Upper lobe of right lung (tissue), 1 donor: ENCODE data around the gene HIF1A. TPM values are rescaled to one million over a fixed set of nuclear protein-coding genes. Genes with fewer than 3 reads are reported as not detected.
A peak's percentile ranks its signal among the peaks of the same experiment; 100 is the strongest.
"Not testable (repeated sequence)": the region's sequence is repeated elsewhere in the genome, so short reads cannot be mapped to it uniquely, and the experiment has no call there.

Source experiments
- ATAC-seq: fragments of 200-7000 bp; cut with Tn5 transposase; one replicate; pipeline ENCODE4 v1.9.1; 2020; ENCODE audit warnings: mild to moderate bottlenecking, moderate library complexity
- DNase-seq: peaks from one replicate; pipeline ENCODE4 v3.0.0-alpha.2; 2020
- H3K27ac ChIP-seq: fragments of 200-600 bp; one replicate; pipeline ENCODE4 v1.8.0; 2022
- H3K27me3 ChIP-seq: fragments of 200-600 bp; one replicate; pipeline ENCODE4 v1.8.0; 2022; ENCODE audit warnings: mild to moderate bottlenecking
- H3K36me3 ChIP-seq: fragments of 200-600 bp; one replicate; pipeline ENCODE4 v1.8.0; 2022
- H3K4me1 ChIP-seq: fragments of 200-600 bp; one replicate; pipeline ENCODE4 v1.8.0; 2022
- H3K4me3 ChIP-seq: fragments of 200-600 bp; one replicate; pipeline ENCODE4 v1.8.0; 2022; ENCODE audit warnings: mild to moderate bottlenecking
- H3K9me3 ChIP-seq: fragments of 200-600 bp; one replicate; pipeline ENCODE4 v1.8.0; 2022
- intact Hi-C: fragments of 100-400 bp; cut with DNase I; formaldehyde crosslinking; loops from one replicate; pipeline ENCODE4 v1.11.0; 2022
- total RNA-seq: library from RNA; stranded (reverse); fragmentation: NEBNext Ultra II Directional; extraction: Animal tissue kit (Norgen Biotek cat#: 25700); gene quantifications from one replicate; pipeline ENCODE4 v1.2.1, GENCODE V29; 2021
- TF ChIP-seq, protein P1 (sequence below): fragments of 200-600 bp; IDR thresholded peaks from one replicate; pipeline ENCODE4 v1.8.0; 2022; ENCODE audit warnings: antibody characterized with exemption
- donor health status: DM: no; HTN: yes; CAD: no; lungs with severe emphysema.

HIF1A gene
- total RNA-seq, 1 donor from 2014 or later: 108 TPM

- H3K4me1 ChIP-seq: peaks cover 11% of the 10 kb centered on the region
- intact Hi-C loops: no loop called here
- no peak for DNase-seq
- no peak overlapping the region for H3K4me3 ChIP-seq
- no peaks in the 10 kb centered on the region for H3K9me3 ChIP-seq
- no peaks in the 10 kb centered on the region for H3K36me3 ChIP-seq
- TF ChIP-seq, protein P1, sequence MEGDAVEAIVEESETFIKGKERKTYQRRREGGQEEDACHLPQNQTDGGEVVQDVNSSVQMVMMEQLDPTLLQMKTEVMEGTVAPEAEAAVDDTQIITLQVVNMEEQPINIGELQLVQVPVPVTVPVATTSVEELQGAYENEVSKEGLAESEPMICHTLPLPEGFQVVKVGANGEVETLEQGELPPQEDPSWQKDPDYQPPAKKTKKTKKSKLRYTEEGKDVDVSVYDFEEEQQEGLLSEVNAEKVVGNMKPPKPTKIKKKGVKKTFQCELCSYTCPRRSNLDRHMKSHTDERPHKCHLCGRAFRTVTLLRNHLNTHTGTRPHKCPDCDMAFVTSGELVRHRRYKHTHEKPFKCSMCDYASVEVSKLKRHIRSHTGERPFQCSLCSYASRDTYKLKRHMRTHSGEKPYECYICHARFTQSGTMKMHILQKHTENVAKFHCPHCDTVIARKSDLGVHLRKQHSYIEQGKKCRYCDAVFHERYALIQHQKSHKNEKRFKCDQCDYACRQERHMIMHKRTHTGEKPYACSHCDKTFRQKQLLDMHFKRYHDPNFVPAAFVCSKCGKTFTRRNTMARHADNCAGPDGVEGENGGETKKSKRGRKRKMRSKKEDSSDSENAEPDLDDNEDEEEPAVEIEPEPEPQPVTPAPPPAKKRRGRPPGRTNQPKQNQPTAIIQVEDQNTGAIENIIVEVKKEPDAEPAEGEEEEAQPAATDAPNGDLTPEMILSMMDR: no peak
- H3K27ac ChIP-seq: no peak overlapping the region
- no peaks in the 10 kb centered on the region for H3K27me3 ChIP-seq
- ATAC-seq: no peak
These were observed 39.0 kb upstream of the HIF1A start for GRCh38 chr14:61656341-61656740.

DNA sequence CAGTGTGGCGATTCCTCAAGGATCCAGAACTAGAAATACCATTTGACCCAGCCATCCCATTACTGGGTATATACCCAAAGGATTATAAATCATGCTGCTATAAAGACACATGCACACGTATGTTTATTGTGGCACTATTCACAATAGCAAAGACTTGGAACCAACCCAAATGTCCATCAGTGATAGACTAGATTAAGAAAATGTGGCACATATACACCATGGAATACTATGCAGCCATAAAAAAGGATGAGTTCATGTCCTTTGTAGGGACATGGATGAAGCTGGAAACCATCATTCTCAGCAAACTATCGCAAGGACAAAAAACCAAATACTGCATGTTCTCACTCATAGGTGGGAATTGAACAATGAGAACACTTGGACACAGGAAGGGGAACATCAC, 37.2 kb upstream of the HIF1A start:
- H3K27me3 ChIP-seq, intact Hi-C loops, H3K27ac ChIP-seq, H3K4me3 ChIP-seq, ATAC-seq, DNase-seq, H3K36me3 ChIP-seq, H3K9me3 ChIP-seq: not testable (repeated sequence)
- H3K4me1 ChIP-seq: peaks cover 26% of the 10 kb centered on the region

DNA sequence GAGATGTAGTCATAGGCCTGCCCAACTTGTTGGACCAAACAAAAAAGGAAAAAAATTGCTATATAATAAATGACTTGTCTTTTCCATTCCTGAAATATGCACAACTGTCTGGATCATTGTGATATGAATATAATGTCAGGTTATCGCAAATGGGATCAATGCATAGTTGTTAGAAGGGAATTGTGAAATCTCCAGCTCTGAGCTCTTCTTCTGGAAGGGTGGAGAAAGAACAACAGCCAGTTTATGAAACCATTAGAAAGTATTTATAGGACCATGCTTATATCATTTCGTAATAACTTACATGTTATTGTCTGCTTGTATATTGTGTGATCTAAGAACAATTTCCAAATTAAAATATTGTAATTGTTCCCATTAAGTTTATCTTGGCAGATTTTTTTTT, 35.7 kb upstream of the HIF1A start:
- no peaks in the 10 kb centered on the region for H3K36me3 ChIP-seq
- no peak overlapping the region for H3K4me3 ChIP-seq
- no peak for DNase-seq
- ATAC-seq: no peak
- intact Hi-C loops: no loop called here
- H3K4me1 ChIP-seq: peaks cover 22% of the 10 kb centered on the region
- H3K9me3 ChIP-seq: no peaks in the 10 kb centered on the region
- no peak overlapping the region for H3K27ac ChIP-seq
- H3K27me3 ChIP-seq: no peaks in the 10 kb centered on the region
- TF ChIP-seq, protein P1: no peak

DNA sequence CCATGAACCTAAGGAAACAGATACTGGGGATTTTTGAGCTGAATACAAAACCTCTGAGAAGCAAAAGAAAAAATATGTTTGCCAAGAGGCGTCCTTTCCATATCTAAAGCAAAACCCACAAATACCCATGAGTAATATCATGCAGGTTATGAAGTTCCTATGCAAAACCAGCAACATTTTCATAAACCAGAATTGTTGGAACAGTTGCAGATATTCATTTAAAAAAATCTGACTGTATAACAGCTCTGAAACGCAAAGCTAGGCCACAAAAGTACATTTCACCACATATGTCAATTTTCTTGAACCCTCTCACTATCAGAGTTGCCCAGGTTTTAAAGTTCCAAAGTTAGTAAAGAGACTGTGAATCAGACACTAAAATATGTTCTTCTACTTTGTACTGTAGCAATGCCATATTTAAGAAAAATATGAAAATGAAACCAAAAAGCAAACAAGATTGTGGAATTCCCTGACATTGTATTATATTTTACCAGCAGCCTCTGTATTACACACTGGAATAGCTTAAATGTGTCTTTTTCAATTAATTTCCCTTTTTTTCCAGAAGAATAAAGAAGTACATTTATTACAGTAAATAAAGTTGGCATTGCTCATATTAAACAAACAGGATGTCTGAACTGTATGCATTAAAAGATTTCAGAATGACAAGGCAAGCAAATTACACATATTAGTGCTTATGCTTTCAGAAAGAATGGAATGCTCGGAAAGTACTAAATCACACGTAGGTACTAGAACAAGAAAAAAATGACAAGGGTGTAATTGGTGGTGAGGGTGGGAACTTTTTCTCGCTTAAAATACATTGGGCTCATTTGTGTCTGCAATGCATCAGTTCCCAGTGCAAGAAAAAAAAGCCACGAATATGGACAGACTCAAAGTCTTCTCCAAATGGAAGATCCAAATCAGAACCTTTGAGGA, 33.6 kb upstream of the HIF1A start:
- no peak overlapping the region for H3K4me3 ChIP-seq
- ATAC-seq (no peak), DNase-seq (no peak)
- H3K27ac ChIP-seq: peak overlapping the region; percentile 9
- TF ChIP-seq, protein P1: no peak
- peaks cover 22% of the 10 kb centered on the region for H3K4me1 ChIP-seq
- H3K36me3 ChIP-seq: no peaks in the 10 kb centered on the region
- no peaks in the 10 kb centered on the region for H3K9me3 ChIP-seq
- H3K27me3 ChIP-seq: no peaks in the 10 kb centered on the region
- intact Hi-C loops: no loop called here

GRCh38 chr14:61662437-61663311, 32.6 kb upstream of the HIF1A start:
- Histone ChIP-seq H3K9me3 (no peaks in the 10 kb centered on the region), H3K36me3 (no peaks in the 10 kb centered on the region), H3K4me3 (no peak overlapping the region), H3K27me3 (no peaks in the 10 kb centered on the region), H3K4me1 (peaks cover 22% of the 10 kb centered on the region), H3K27ac (peak overlapping the region; percentile 38)
- DNase-seq (no peak), ATAC-seq (peak; percentile 88)
- TF ChIP-seq, protein P1: no peak
- intact Hi-C loops: no loop called here
